ENCODE data around the gene YAP1. TPM values are rescaled to one million over a fixed set of nuclear protein-coding genes. Genes with fewer than 3 reads are reported as not detected.
"Not testable (repeated sequence)": the region's sequence is repeated elsewhere in the genome, so short reads cannot be mapped to it uniquely, and the experiment has no call there.

YAP1 gene
- total and polyA plus RNA-seq, 7 experiments from 2014 or later, result 0.15 TPM; not detected in 6

DNA sequence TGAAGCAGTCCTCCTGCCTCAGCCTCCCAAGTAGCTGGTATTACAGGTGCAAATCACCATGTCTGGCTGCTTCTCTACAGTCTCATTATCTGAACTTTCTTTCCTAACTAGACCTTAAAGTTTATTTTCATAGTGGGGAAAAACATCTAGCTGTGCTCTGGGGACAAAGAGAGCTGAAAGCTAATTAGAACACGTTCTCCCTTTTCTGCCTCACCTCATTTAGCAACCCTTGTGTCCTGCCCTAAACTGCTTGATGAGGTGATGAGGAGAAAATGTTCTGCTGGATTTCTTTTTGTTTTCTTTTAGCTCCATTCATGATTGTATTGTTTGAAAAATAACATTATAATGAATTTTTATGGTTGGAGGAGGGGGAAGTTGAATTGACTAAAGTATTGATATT, 84.7 kb downstream of the YAP1 start:
- CTCF ChIA-PET, result no interaction called here
- no peaks in the 10 kb centered on the region for H3K9me3 ChIP-seq (ENCODE audit: control insufficient read depth in 2 of 3, low read length in 3 of 3)
- H3K9me3 Mint-ChIP-seq, result peaks cover 0 to 4% (median 0%) of the 10 kb centered on the region in 11 donors
- H3K36me3 ChIP-seq (ENCODE audit: control insufficient read depth in 2 of 3, insufficient read depth in 3 of 3, low read length in 3 of 3), result no peaks in the 10 kb centered on the region
- H3K27me3 ChIP-seq (ENCODE audit: control insufficient read depth in 2 of 2, insufficient read depth in 2 of 2, low read length in 2 of 2), result no peaks in the 10 kb centered on the region
- no peak for DNase-seq
- H3K27ac ChIP-seq (ENCODE audit: low read depth, low read length), result no peak overlapping the region
- peaks cover 24 to 51% (median 34%) of the 10 kb centered on the region in 5 donors for H3K27me3 Mint-ChIP-seq
- no peak for ATAC-seq
- no peak overlapping the region for H3K4me3 Mint-ChIP-seq
- H3K4me1 Mint-ChIP-seq, result peaks cover 0 to 2% (median 0%) of the 10 kb centered on the region in 7 donors
- H3K4me3 ChIP-seq (ENCODE audit: low read length), result no peak overlapping the region
- POLR2A ChIA-PET, result no interaction called here
- no peaks in the 10 kb centered on the region for H3K4me1 ChIP-seq (ENCODE audit: control insufficient read depth in 2 of 2, insufficient read depth in 2 of 2, low read length in 2 of 2)
- H3K27ac Mint-ChIP-seq, result no peak overlapping the region
- no peaks in the 10 kb centered on the region for H3K36me3 Mint-ChIP-seq
- intact Hi-C loops (cut with micrococcal nuclease), result no loop called here

DNA sequence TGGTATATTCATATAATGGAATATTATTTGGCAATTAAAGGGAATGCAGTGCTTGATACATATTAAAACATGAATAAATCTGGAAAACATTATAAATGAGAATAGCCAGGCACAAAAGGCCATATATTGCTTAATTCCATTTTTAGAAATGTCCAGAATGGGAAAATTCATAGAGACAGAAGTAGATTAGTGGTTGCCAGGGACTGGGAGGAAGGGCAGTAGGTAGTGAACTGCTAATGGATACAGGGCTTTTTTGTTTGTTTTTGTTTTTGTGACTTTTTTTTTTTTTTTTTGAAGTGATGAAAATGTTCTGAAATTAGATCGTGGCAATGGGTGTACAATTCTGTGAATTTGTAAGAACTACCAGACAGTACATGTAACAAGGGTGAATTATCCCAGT, 86.1 kb downstream of the YAP1 start:
- Mint-ChIP-seq H3K27ac (no peak overlapping the region), H3K4me3 (no peak overlapping the region), H3K36me3 (no peaks in the 10 kb centered on the region), H3K27me3 (peaks cover 22 to 53% (median 34%) of the 10 kb centered on the region in 5 donors), H3K4me1 (peaks cover 0 to 2% (median 0%) of the 10 kb centered on the region in 7 donors), H3K9me3 (peaks cover 0 to 4% (median 0%) of the 10 kb centered on the region in 11 donors)
- Histone ChIP-seq H3K27ac (ENCODE audit: low read depth, low read length) (no peak overlapping the region), H3K4me3 (ENCODE audit: low read length) (no peak overlapping the region), H3K36me3 (ENCODE audit: control insufficient read depth in 2 of 3, insufficient read depth in 3 of 3, low read length in 3 of 3) (no peaks in the 10 kb centered on the region), H3K4me1 (ENCODE audit: control insufficient read depth in 2 of 2, insufficient read depth in 2 of 2, low read length in 2 of 2) (no peaks in the 10 kb centered on the region), H3K9me3 (ENCODE audit: control insufficient read depth in 2 of 3, low read length in 3 of 3) (no peaks in the 10 kb centered on the region), H3K27me3 (ENCODE audit: control insufficient read depth in 2 of 2, insufficient read depth in 2 of 2, low read length in 2 of 2) (no peaks in the 10 kb centered on the region)
- DNase-seq (no peak), ATAC-seq (no peak)
- CTCF ChIA-PET, result no interaction called here
- intact Hi-C loops (cut with micrococcal nuclease), result no loop called here
- POLR2A ChIA-PET, result no interaction called here

DNA sequence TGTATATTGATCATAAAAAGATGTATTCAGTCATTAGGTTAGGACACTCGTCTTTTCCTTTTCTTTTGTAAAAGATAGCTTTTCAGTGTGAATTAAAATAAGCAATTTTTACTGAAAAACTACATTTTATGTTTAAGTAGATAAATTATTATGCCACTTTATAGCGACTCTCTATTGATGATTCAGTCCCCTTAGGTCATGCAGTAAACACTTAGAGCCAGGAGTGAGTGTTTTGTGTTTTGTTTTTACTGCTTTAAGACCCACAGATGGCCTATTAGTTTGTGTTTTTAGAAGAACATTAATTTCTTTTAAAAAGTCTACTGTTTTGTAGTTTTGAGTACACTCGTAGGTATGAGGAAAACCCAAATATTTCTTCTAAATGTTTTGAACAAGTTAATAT, 86.6 kb downstream of the YAP1 start:
- no peaks in the 10 kb centered on the region for H3K9me3 ChIP-seq (ENCODE audit: control insufficient read depth in 2 of 3, low read length in 3 of 3)
- no peak for DNase-seq
- Mint-ChIP-seq H3K4me3 (no peak overlapping the region), H3K36me3 (no peaks in the 10 kb centered on the region), H3K27me3 (peaks cover 22 to 53% (median 34%) of the 10 kb centered on the region in 5 donors), H3K9me3 (peaks cover 0 to 4% (median 0%) of the 10 kb centered on the region in 11 donors), H3K4me1 (peaks cover 0 to 2% (median 0%) of the 10 kb centered on the region in 7 donors), H3K27ac (no peak overlapping the region)
- H3K4me3 ChIP-seq (ENCODE audit: low read length), result no peak overlapping the region
- CTCF ChIA-PET, result no interaction called here
- no peaks in the 10 kb centered on the region for H3K4me1 ChIP-seq (ENCODE audit: control insufficient read depth in 2 of 2, insufficient read depth in 2 of 2, low read length in 2 of 2)
- H3K36me3 ChIP-seq (ENCODE audit: control insufficient read depth in 2 of 3, insufficient read depth in 3 of 3, low read length in 3 of 3), result no peaks in the 10 kb centered on the region
- intact Hi-C loops (cut with micrococcal nuclease), result no loop called here
- no peak for ATAC-seq
- POLR2A ChIA-PET, result no interaction called here
- no peak overlapping the region for H3K27ac ChIP-seq (ENCODE audit: low read depth, low read length)
- no peaks in the 10 kb centered on the region for H3K27me3 ChIP-seq (ENCODE audit: control insufficient read depth in 2 of 2, insufficient read depth in 2 of 2, low read length in 2 of 2)

DNA sequence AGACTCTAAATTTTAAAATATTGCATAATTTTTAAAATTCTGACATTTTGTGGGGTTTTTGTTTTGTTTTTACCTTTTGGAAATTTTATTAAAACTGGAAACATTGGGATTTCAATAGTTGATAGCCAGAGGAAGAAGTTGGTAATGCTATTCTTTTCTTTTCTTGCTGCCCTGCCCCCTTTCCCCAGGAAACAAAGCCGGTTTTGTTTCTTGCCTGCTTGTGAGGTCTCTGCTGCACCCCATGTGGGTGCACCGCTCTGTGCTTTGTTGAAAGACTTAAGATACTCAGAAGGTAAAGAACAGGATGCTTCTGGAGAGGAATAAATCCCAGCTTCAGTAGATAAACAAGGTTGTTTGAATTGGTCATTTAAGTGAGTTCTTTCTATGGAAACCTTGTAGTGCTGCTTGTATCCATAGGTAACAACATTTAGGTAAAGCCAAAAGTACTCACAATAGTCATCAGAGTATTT, 87.5 kb downstream of the YAP1 start:
- Histone ChIP-seq H3K27ac (ENCODE audit: low read depth, low read length) (no peak overlapping the region), H3K9me3 (ENCODE audit: control insufficient read depth in 2 of 3, low read length in 3 of 3) (no peaks in the 10 kb centered on the region), H3K36me3 (ENCODE audit: control insufficient read depth in 2 of 3, insufficient read depth in 3 of 3, low read length in 3 of 3) (no peaks in the 10 kb centered on the region), H3K27me3 (ENCODE audit: control insufficient read depth in 2 of 2, insufficient read depth in 2 of 2, low read length in 2 of 2) (no peaks in the 10 kb centered on the region), H3K4me3 (ENCODE audit: low read length) (no peak overlapping the region), H3K4me1 (ENCODE audit: control insufficient read depth in 2 of 2, insufficient read depth in 2 of 2, low read length in 2 of 2) (no peaks in the 10 kb centered on the region)
- ATAC-seq (no peak), DNase-seq (no peak)
- Mint-ChIP-seq H3K27ac (no peak overlapping the region), H3K4me1 (peaks cover 0 to 2% (median 0%) of the 10 kb centered on the region in 7 donors), H3K9me3 (peaks cover 0 to 4% (median 0%) of the 10 kb centered on the region in 11 donors), H3K36me3 (no peaks in the 10 kb centered on the region), H3K27me3 (peaks cover 20 to 48% (median 34%) of the 10 kb centered on the region in 5 donors), H3K4me3 (no peak overlapping the region)
- intact Hi-C loops (cut with micrococcal nuclease), result no loop called here
- POLR2A ChIA-PET, result no interaction called here
- CTCF ChIA-PET, result no interaction called here

DNA sequence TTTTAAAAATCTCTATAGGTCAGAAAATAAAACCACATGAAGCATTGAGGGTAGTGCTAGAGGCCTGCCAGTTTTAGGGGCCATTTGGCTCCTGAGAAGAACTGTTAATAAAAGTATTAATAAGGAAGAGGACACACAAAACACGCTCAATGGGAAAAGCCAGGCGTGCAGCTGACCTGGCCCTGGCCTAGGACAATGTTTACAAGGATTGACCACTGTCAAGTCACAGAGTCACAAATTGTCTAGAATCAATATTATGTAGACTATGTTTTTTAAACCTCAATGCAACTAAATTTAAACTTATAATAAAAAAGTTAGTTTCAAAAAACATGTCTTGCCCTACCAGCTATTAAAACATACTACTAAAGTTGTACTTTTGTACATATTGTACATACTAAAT, 89.4 kb downstream of the YAP1 start:
- Histone ChIP-seq H3K27me3 (ENCODE audit: control insufficient read depth in 2 of 2, insufficient read depth in 2 of 2, low read length in 2 of 2) (no peaks in the 10 kb centered on the region), H3K27ac (ENCODE audit: low read depth, low read length) (no peak overlapping the region), H3K4me1 (ENCODE audit: control insufficient read depth in 2 of 2, insufficient read depth in 2 of 2, low read length in 2 of 2) (no peaks in the 10 kb centered on the region), H3K36me3 (ENCODE audit: control insufficient read depth in 2 of 3, insufficient read depth in 3 of 3, low read length in 3 of 3) (no peaks in the 10 kb centered on the region), H3K4me3 (ENCODE audit: low read length) (no peak overlapping the region), H3K9me3 (ENCODE audit: control insufficient read depth in 2 of 3, low read length in 3 of 3) (no peaks in the 10 kb centered on the region)
- ChIA-PET POLR2A (no interaction called here), CTCF (no interaction called here)
- Mint-ChIP-seq H3K4me1 (peaks cover 0 to 2% (median 0%) of the 10 kb centered on the region in 7 donors), H3K36me3 (no peaks in the 10 kb centered on the region), H3K27me3 (peaks cover 25 to 56% (median 47%) of the 10 kb centered on the region in 5 donors), H3K9me3 (peaks cover 0 to 4% (median 0%) of the 10 kb centered on the region in 11 donors), H3K27ac (no peak overlapping the region), H3K4me3 (no peak overlapping the region)
- ATAC-seq, result no peak
- intact Hi-C loops (cut with micrococcal nuclease), result no loop called here
- DNase-seq, result no peak

DNA sequence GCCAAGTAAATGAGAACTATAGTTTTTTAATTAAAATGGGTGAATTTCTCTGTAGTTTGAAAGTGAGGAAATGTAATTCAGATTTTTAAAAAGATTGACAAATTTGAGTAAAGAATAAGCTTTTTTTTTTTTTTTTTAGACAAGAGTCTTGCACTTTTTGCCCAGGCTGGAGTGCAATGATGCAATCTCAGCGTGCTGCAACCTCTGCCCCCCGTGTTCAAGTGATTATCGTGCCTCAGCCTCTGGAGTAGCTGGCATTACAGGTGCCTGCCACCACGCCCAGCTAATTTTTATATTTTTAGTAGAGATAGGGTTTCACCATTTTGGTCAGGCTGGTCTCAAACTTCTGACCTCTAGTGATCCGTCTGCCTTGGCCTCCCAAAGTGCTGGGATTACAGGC, 90.1 kb downstream of the YAP1 start:
- H3K4me3 ChIP-seq (ENCODE audit: low read length); H3K27me3 ChIP-seq (ENCODE audit: control insufficient read depth in 2 of 2, insufficient read depth in 2 of 2, low read length in 2 of 2); H3K4me1 ChIP-seq (ENCODE audit: control insufficient read depth in 2 of 2, insufficient read depth in 2 of 2, low read length in 2 of 2); intact Hi-C loops (cut with micrococcal nuclease); H3K4me1 Mint-ChIP-seq; H3K36me3 ChIP-seq (ENCODE audit: control insufficient read depth in 2 of 3, insufficient read depth in 3 of 3, low read length in 3 of 3); H3K27ac ChIP-seq (ENCODE audit: low read depth, low read length); ATAC-seq; H3K4me3 Mint-ChIP-seq; CTCF ChIA-PET; H3K27ac Mint-ChIP-seq; DNase-seq; H3K36me3 Mint-ChIP-seq; POLR2A ChIA-PET; H3K9me3 Mint-ChIP-seq; H3K9me3 ChIP-seq (ENCODE audit: control insufficient read depth in 2 of 3, low read length in 3 of 3): not testable (repeated sequence)
- peaks cover 25 to 50% (median 44%) of the 10 kb centered on the region in 5 donors for H3K27me3 Mint-ChIP-seq

DNA sequence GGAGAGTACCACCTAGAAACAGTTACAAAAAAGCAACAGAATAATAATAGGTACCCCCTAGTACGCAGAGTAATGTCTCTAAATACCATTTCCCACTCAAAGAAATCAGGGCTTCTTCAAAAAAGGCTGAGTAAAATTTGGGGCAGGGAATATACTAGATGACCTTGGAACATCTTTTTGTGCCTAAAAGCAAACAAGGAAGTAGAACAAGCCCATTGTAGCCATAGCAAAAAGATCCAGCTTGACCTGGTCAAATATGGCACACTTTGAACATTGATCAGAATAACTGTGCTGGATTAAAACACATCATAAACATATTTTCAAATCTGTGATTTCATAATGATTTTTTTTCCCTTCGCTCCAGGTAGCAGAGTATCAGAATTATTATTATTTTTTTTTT, 91.5 kb downstream of the YAP1 start:
- no peak for DNase-seq
- Histone ChIP-seq H3K4me3 (ENCODE audit: low read length) (no peak overlapping the region), H3K9me3 (ENCODE audit: control insufficient read depth in 2 of 3, low read length in 3 of 3) (no peaks in the 10 kb centered on the region), H3K27ac (ENCODE audit: low read depth, low read length) (no peak overlapping the region), H3K4me1 (ENCODE audit: control insufficient read depth in 2 of 2, insufficient read depth in 2 of 2, low read length in 2 of 2) (no peaks in the 10 kb centered on the region), H3K36me3 (ENCODE audit: control insufficient read depth in 2 of 3, insufficient read depth in 3 of 3, low read length in 3 of 3) (no peaks in the 10 kb centered on the region), H3K27me3 (ENCODE audit: control insufficient read depth in 2 of 2, insufficient read depth in 2 of 2, low read length in 2 of 2) (no peaks in the 10 kb centered on the region)
- intact Hi-C loops (cut with micrococcal nuclease), result no loop called here
- POLR2A ChIA-PET, result no interaction called here
- no peak overlapping the region for H3K27ac Mint-ChIP-seq
- H3K4me3 Mint-ChIP-seq, result no peak overlapping the region
- H3K27me3 Mint-ChIP-seq, result peaks cover 24 to 53% (median 43%) of the 10 kb centered on the region in 5 donors
- H3K9me3 Mint-ChIP-seq, result peaks cover 0 to 2% (median 0%) of the 10 kb centered on the region in 11 donors
- CTCF ChIA-PET, result no interaction called here
- H3K4me1 Mint-ChIP-seq, result peaks cover 0 to 2% (median 0%) of the 10 kb centered on the region in 7 donors
- no peaks in the 10 kb centered on the region for H3K36me3 Mint-ChIP-seq
- ATAC-seq, result no peak
